ENCODE data around the gene SDE2.

SDE2 gene

DNA sequence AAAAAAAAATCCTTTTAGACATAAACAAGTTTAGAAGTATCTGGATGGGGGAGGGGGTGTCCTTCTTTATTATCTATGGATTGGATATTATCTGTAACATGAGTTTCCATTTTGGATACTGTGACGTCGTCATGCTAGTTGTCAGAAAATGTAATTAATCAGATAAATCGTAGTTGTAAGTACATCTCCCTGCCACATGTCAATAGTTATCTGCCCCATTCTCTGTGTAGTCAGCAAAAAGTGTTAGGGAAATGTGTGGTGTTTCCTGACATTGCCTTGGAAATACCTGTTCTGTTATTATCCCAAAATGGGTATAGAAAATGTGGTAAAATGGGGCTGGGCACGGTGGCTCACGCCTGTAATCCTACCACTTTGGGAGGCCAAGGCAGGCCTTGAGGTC is 24.6 kb upstream of the SDE2 start:
- Histone ChIP-seq H3F3A (ENCODE audit: insufficient read depth) (0 out of 2 replicates have a peak, but pooled peaks cover 4% of the 10 kb centered on the region), H3K36me3 (ENCODE audit: low read length) (no peaks in the 10 kb centered on the region), H4K20me1 (ENCODE audit: low read depth, low read length) (no peaks in the 10 kb centered on the region), H3K4me3 (ENCODE audit: insufficient read depth, low read length, poor library complexity, severe bottlenecking) (no peak overlapping the region), H2AFZ (ENCODE audit: low read depth, low read length, severe bottlenecking) (no peak overlapping the region), H3K9me3 (ENCODE audit: insufficient read depth, low read length) (no peaks in the 10 kb centered on the region), H3K27ac (ENCODE audit: low read depth, low read length) (no peak overlapping the region), H3K4me2 (ENCODE audit: low read depth, low read length, poor library complexity, severe bottlenecking) (no peak overlapping the region), H3K9ac (ENCODE audit: low read length) (no peak overlapping the region), H3K79me2 (ENCODE audit: insufficient read depth, low read length) (no peaks in the 10 kb centered on the region), H3K27me3 (ENCODE audit: low read length) (no peaks in the 10 kb centered on the region), H3K9me2 (replicated peaks; ENCODE audit: insufficient read depth, low read length) (no peaks in the 10 kb centered on the region)
- TF ChIP-seq, protein P1, sequence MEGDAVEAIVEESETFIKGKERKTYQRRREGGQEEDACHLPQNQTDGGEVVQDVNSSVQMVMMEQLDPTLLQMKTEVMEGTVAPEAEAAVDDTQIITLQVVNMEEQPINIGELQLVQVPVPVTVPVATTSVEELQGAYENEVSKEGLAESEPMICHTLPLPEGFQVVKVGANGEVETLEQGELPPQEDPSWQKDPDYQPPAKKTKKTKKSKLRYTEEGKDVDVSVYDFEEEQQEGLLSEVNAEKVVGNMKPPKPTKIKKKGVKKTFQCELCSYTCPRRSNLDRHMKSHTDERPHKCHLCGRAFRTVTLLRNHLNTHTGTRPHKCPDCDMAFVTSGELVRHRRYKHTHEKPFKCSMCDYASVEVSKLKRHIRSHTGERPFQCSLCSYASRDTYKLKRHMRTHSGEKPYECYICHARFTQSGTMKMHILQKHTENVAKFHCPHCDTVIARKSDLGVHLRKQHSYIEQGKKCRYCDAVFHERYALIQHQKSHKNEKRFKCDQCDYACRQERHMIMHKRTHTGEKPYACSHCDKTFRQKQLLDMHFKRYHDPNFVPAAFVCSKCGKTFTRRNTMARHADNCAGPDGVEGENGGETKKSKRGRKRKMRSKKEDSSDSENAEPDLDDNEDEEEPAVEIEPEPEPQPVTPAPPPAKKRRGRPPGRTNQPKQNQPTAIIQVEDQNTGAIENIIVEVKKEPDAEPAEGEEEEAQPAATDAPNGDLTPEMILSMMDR (IDR thresholded peaks at IDR 0.05; ENCODE audit: insufficient read depth, low read length, poor library complexity, severe bottlenecking): no peak
- no peak for TF ChIP-seq EZH2phosphoT487 (conservative IDR thresholded peaks at IDR 0.05; ENCODE audit: low read length)

- no peak overlapping the region for H2AFZ ChIP-seq (ENCODE audit: low read depth, low read length, severe bottlenecking)
- no peaks in the 10 kb centered on the region for H3K9me3 ChIP-seq (ENCODE audit: insufficient read depth, low read length)
- H3F3A ChIP-seq (ENCODE audit: insufficient read depth): 0 out of 2 replicates have a peak, but pooled peaks cover 4% of the 10 kb centered on the region
- no peak overlapping the region for H3K27ac ChIP-seq (ENCODE audit: low read depth, low read length)
- H3K4me3 ChIP-seq (ENCODE audit: insufficient read depth, low read length, poor library complexity, severe bottlenecking): no peak overlapping the region
- no peaks in the 10 kb centered on the region for H4K20me1 ChIP-seq (ENCODE audit: low read depth, low read length)
- H3K79me2 ChIP-seq (ENCODE audit: insufficient read depth, low read length): no peaks in the 10 kb centered on the region
- H3K9me2 ChIP-seq (replicated peaks; ENCODE audit: insufficient read depth, low read length): no peaks in the 10 kb centered on the region
- H3K9ac ChIP-seq (ENCODE audit: low read length): no peak overlapping the region
- TF ChIP-seq, protein P1 (IDR thresholded peaks at IDR 0.05; ENCODE audit: insufficient read depth, low read length, poor library complexity, severe bottlenecking): no peak
- no peak for TF ChIP-seq EZH2phosphoT487 (conservative IDR thresholded peaks at IDR 0.05; ENCODE audit: low read length)
- no peak overlapping the region for H3K4me2 ChIP-seq (ENCODE audit: low read depth, low read length, poor library complexity, severe bottlenecking)
- no peaks in the 10 kb centered on the region for H3K27me3 ChIP-seq (ENCODE audit: low read length)
- H3K36me3 ChIP-seq (ENCODE audit: low read length): no peaks in the 10 kb centered on the region
These were observed 22.7 kb upstream of the SDE2 start for GRCh38 chr1:226021801-226022200.

- TF ChIP-seq, protein P1 (IDR thresholded peaks at IDR 0.05; ENCODE audit: insufficient read depth, low read length, poor library complexity, severe bottlenecking): no peak
- TF ChIP-seq EZH2phosphoT487 (conservative IDR thresholded peaks at IDR 0.05; ENCODE audit: low read length): no peak
- no peaks in the 10 kb centered on the region for H3K27me3 ChIP-seq (ENCODE audit: low read length)
- H3K9me3 ChIP-seq (ENCODE audit: insufficient read depth, low read length): no peaks in the 10 kb centered on the region
- H2AFZ ChIP-seq (ENCODE audit: low read depth, low read length, severe bottlenecking): no peak overlapping the region
- H3K4me2 ChIP-seq (ENCODE audit: low read depth, low read length, poor library complexity, severe bottlenecking): no peak overlapping the region
- H4K20me1 ChIP-seq (ENCODE audit: low read depth, low read length): no peaks in the 10 kb centered on the region
- 0 out of 2 replicates have a peak, but pooled peaks cover 4% of the 10 kb centered on the region for H3F3A ChIP-seq (ENCODE audit: insufficient read depth)
- H3K36me3 ChIP-seq (ENCODE audit: low read length): no peaks in the 10 kb centered on the region
- H3K9ac ChIP-seq (ENCODE audit: low read length): no peak overlapping the region
- H3K79me2 ChIP-seq (ENCODE audit: insufficient read depth, low read length): no peaks in the 10 kb centered on the region
- H3K27ac ChIP-seq (ENCODE audit: low read depth, low read length): no peak overlapping the region
- no peak overlapping the region for H3K4me3 ChIP-seq (ENCODE audit: insufficient read depth, low read length, poor library complexity, severe bottlenecking)
- H3K9me2 ChIP-seq (replicated peaks; ENCODE audit: insufficient read depth, low read length): no peaks in the 10 kb centered on the region
These were observed 22.3 kb upstream of the SDE2 start for GRCh38 chr1:226021401-226021800.
